MCF 10A (cell line): ENCODE data around the gene VCL. TPM values are rescaled to one million over a fixed set of nuclear protein-coding genes. Genes with fewer than 3 reads are reported as not detected.

Experiments
- BruUV-seq: library from RNA; stranded (reverse); fragments of 400-500 nt; replicated peaks from 2 replicates; lab custom pipeline; 2021; lab: Mats Ljungman, UMichigan
- CTCF ChIA-PET: fragments of 300-600 bp; sonication (Branson Sonifier 250); formaldehyde crosslinking; extraction: SDS; loops from one replicate; lab custom pipeline; 2021; ENCODE audit warnings: antibody characterized with exemption, inconsistent platforms; lab: Yijun Ruan, JAX
- POLR2A ChIA-PET: fragments of 300-600, 350-650 bp; sonication (Branson Sonifier 250); formaldehyde crosslinking; extraction: SDS; loops from one replicate; lab custom pipeline; 2020; ENCODE audit warnings: antibody characterized with exemption, inconsistent platforms; lab: Yijun Ruan, JAX
- DNase-seq: peaks from one replicate; pipeline ENCODE4 v3.0.0-alpha.2; 2018; ENCODE audit not compliant: unreplicated experiment
- H3K27ac Mint-ChIP-seq: one replicate; pipeline ENCODE4 v1.8.0; 2022; ENCODE audit warnings: mild to moderate bottlenecking, low read depth, mixed read lengths; ENCODE audit not compliant: unreplicated experiment
- H3K27me3 Mint-ChIP-seq: one replicate; pipeline ENCODE4 v1.8.0; 2022; ENCODE audit warnings: mixed read lengths; ENCODE audit not compliant: insufficient read depth, unreplicated experiment
- H3K36me3 Mint-ChIP-seq: one replicate; pipeline ENCODE4 v1.8.0; 2022; ENCODE audit warnings: mild to moderate bottlenecking, moderate library complexity, mixed read lengths; ENCODE audit not compliant: insufficient read depth, unreplicated experiment
- H3K4me1 Mint-ChIP-seq: one replicate; pipeline ENCODE4 v1.8.0; 2022; ENCODE audit warnings: mixed read lengths; ENCODE audit not compliant: insufficient read depth, unreplicated experiment
- H3K4me3 Mint-ChIP-seq: one replicate; pipeline ENCODE4 v1.8.0; 2022; ENCODE audit warnings: mild to moderate bottlenecking, moderate library complexity, mixed read lengths; ENCODE audit not compliant: unreplicated experiment
- H3K9me3 Mint-ChIP-seq: one replicate; pipeline ENCODE4 v1.8.0; 2022; ENCODE audit warnings: mixed read lengths; ENCODE audit not compliant: unreplicated experiment
- CTCF ChIP-seq: fragments of 200-600 bp; IDR thresholded peaks from one replicate; pipeline ENCODE4 v1.8.0; 2022; ENCODE audit warnings: antibody characterized with exemption, mild to moderate bottlenecking; ENCODE audit not compliant: unreplicated experiment
- intact Hi-C: fragments of 100-400 bp; cut with micrococcal nuclease; formaldehyde crosslinking; loops from 2 replicates; pipeline ENCODE4 v1.14.1; 2022
- total RNA-seq: library from RNA; stranded (reverse); gene quantifications from 2 replicates; pipeline ENCODE4 v1.2.3, GENCODE V29; 2022

The VCL gene
- total RNA-seq, 1 experiment from 2014 or later = 90.2 TPM

- POLR2A ChIA-PET = interaction anchor here (0.9 to 4.3 kb wide), 5 partner anchors 21 to 190 kb away, joined by 4 to 51 read pairs (median 5); partner anchors contain the start of gene VCL
- Mint-ChIP-seq H3K9me3 (no peaks in the 10 kb centered on the region), H3K4me3 (no peak overlapping the region), H3K27ac (peak overlapping the region; percentile 31), H3K36me3 (peaks cover 57% of the 10 kb centered on the region), H3K27me3 (no peaks in the 10 kb centered on the region), H3K4me1 (peaks cover 23% of the 10 kb centered on the region)
- no TSS peak for BruUV-seq
- CTCF ChIA-PET = interaction anchor here (1.0 to 1.8 kb wide), 2 partner anchors 69 to 191 kb away, joined by 4 to 5 read pairs; no protein-coding TSS in a partner anchor
- no peak for DNase-seq
- TF ChIP-seq CTCF = no peak
- intact Hi-C loops = no loop called here
Observed at GRCh38 chr10:74077416-74077815, 79.5 kb downstream of the VCL start.

GRCh38 chr10:74078037-74078436, 80.1 kb downstream of the VCL start:
- no peak for DNase-seq
- intact Hi-C loops = no loop called here
- ChIA-PET POLR2A (interaction anchor here (1.0 to 6.0 kb wide), 4 partner anchors 22 to 190 kb away, joined by 3 to 55 read pairs (median 30); partner anchors contain the start of gene VCL), CTCF (interaction anchor here (0.6 to 4.9 kb wide), 3 partner anchors 190 to 355 kb away, joined by 3 to 60 read pairs (median 6); no protein-coding TSS in a partner anchor)
- H3K4me1 Mint-ChIP-seq = peaks cover 23% of the 10 kb centered on the region
- peaks cover 54% of the 10 kb centered on the region for H3K36me3 Mint-ChIP-seq
- H3K9me3 Mint-ChIP-seq = no peaks in the 10 kb centered on the region
- H3K4me3 Mint-ChIP-seq = no peak overlapping the region
- no TSS peak for BruUV-seq
- no peaks in the 10 kb centered on the region for H3K27me3 Mint-ChIP-seq
- TF ChIP-seq CTCF = no peak
- H3K27ac Mint-ChIP-seq = no peak overlapping the region

- Mint-ChIP-seq H3K27ac (peak overlapping the region; percentile 94), H3K36me3 (peaks cover 45% of the 10 kb centered on the region), H3K4me1 (peaks cover 23% of the 10 kb centered on the region), H3K4me3 (no peak overlapping the region), H3K9me3 (no peaks in the 10 kb centered on the region), H3K27me3 (no peaks in the 10 kb centered on the region)
- TF ChIP-seq CTCF = no peak
- POLR2A ChIA-PET = interaction anchor here (0.6 to 6.0 kb wide), 17 partner anchors 8 to 1000 kb away, joined by 3 to 55 read pairs (median 4); partner anchors contain the start of gene VCL
- CTCF ChIA-PET = interaction anchor here (0.7 to 4.9 kb wide), 10 partner anchors 14 to 231 kb away, joined by 3 to 60 read pairs (median 8); no protein-coding TSS in a partner anchor
- DNase-seq = no peak
- intact Hi-C loops = no loop called here
- no TSS peak for BruUV-seq
Observed at GRCh38 chr10:74079028-74079935, 81.4 kb downstream of the VCL start.
